ENCODE data around the gene SLIT3. TPM values are rescaled to one million over a fixed set of nuclear protein-coding genes. Genes with fewer than 3 reads are reported as not detected.

The SLIT3 gene
- total RNA-seq, 4 donors from 2014 or later, result 46.3 to 89.0 (median 68.0) TPM

- no peak for DNase-seq (ENCODE audit: low spot score)
- TF ChIP-seq CTCF (IDR thresholded peaks at IDR 0.05), result no peak
- no peak for ATAC-seq (ENCODE audit: low FRiP score)
These were observed 368.3 kb downstream of the SLIT3 start for GRCh38 chr5:168932400-168933189.

GRCh38 chr5:168931638-168932345, 369.1 kb downstream of the SLIT3 start:
- DNase-seq (ENCODE audit: low spot score), result no peak
- TF ChIP-seq CTCF (IDR thresholded peaks at IDR 0.05), result no peak
- peak; percentile 45 for ATAC-seq (ENCODE audit: low FRiP score)

GRCh38 chr5:168929656-168930055, 371.3 kb downstream of the SLIT3 start:
- DNase-seq (ENCODE audit: low spot score) (no peak), ATAC-seq (ENCODE audit: low FRiP score) (no peak)
- TF ChIP-seq CTCF (IDR thresholded peaks at IDR 0.05), result no peak

- no peak for TF ChIP-seq CTCF (IDR thresholded peaks at IDR 0.05)
- ATAC-seq (ENCODE audit: low FRiP score) (no peak), DNase-seq (ENCODE audit: low spot score) (no peak)
These were observed 375.8 kb downstream of the SLIT3 start for GRCh38 chr5:168925160-168925559.

- DNase-seq (ENCODE audit: low spot score), result no peak
- no peak for ATAC-seq (ENCODE audit: low FRiP score)
- no peak for TF ChIP-seq CTCF (IDR thresholded peaks at IDR 0.05)
These were observed 379.6 kb downstream of the SLIT3 start for GRCh38 chr5:168921147-168921866.

- no peak for DNase-seq (ENCODE audit: low spot score)
- ATAC-seq (ENCODE audit: low FRiP score), result no peak
- no peak for TF ChIP-seq CTCF (IDR thresholded peaks at IDR 0.05)
These were observed 380.7 kb downstream of the SLIT3 start for GRCh38 chr5:168920019-168920810.

All from omental fat pad (tissue), 4 donors.